Panc1 (cell line): Measurements from ENCODE around the gene VPS26A.

Experiments used
- CTCF ChIP-seq: fragments of 450-650 bp; IDR thresholded peaks from 2 replicates; pipeline ENCODE4 v1.5.1; 2017; ENCODE audit warnings: mild to moderate bottlenecking
- POLR2AphosphoS5 ChIP-seq: IDR thresholded peaks from 2 replicates; pipeline ENCODE4 v1.6.1; 2012; ENCODE audit warnings: mild to moderate bottlenecking, low read depth, low read length, moderate library complexity
- REST ChIP-seq, 2 experiments: IDR thresholded peaks; 2 replicates each; pipeline ENCODE4 v1.6.1; 2011 to 2012; ENCODE audit warnings: low read depth in 2 of 2, control low read depth in 1 of 2, low read length in 1 of 2, mild to moderate bottlenecking in 1 of 2, moderate library complexity in 1 of 2; ENCODE audit not compliant: insufficient read depth in 1 of 2

GRCh38 chr10:69130251-69130650 is 6.3 kb downstream of the VPS26A start:
- TF ChIP-seq CTCF = no peak
- TF ChIP-seq POLR2AphosphoS5 = no peak
- TF ChIP-seq REST (IDR thresholded peaks at IDR 0.05; ENCODE audit: insufficient read depth in 1 of 2, low read depth in 2 of 2, low read length in 1 of 2) = no peak
